Activated naive CD8-positive, alpha-beta T cell (primary cell): ENCODE results near the gene PHF1.

Experiments used
- H3K27ac Mint-ChIP-seq: one replicate; pipeline ENCODE4 v1.8.0; 2021; ENCODE audit warnings: mixed read lengths
- H3K27me3 Mint-ChIP-seq: one replicate; pipeline ENCODE4 v1.8.0; 2021; ENCODE audit warnings: mixed read lengths
- H3K36me3 Mint-ChIP-seq: one replicate; pipeline ENCODE4 v1.8.0; 2021; ENCODE audit warnings: mixed read lengths
- H3K4me1 Mint-ChIP-seq: one replicate; pipeline ENCODE4 v1.8.0; 2021; ENCODE audit warnings: low read depth, mixed read lengths
- H3K4me3 Mint-ChIP-seq: one replicate; pipeline ENCODE4 v1.8.0; 2021; ENCODE audit warnings: mild to moderate bottlenecking, mixed read lengths
- H3K9me3 Mint-ChIP-seq: one replicate; pipeline ENCODE4 v1.8.0; 2021; ENCODE audit warnings: low read depth, mixed read lengths

The PHF1 gene

DNA sequence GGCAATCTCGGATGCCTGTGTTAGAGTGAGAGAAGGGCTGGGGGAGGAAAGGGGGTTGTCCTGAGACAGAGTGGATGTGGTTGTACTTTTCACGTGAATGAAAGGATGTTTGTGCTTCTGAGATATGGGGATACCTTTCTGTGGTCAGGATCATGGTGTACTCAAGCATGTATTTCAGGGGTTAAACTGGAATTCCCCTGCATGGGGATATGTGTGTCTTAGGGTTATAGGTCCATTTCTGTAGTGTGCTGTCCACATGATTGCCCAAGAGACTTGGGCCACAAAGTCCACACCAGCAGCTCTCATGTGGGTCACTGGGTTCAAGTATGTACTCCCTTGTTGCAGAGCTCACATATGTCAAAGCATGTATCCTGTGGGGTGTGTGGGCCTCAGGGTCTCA is 19.5 kb downstream of the PHF1 start:
- H3K4me1 Mint-ChIP-seq, result peaks cover 66% of the 10 kb centered on the region
- peaks cover 3% of the 10 kb centered on the region for H3K36me3 Mint-ChIP-seq
- no peaks in the 10 kb centered on the region for H3K9me3 Mint-ChIP-seq
- no peaks in the 10 kb centered on the region for H3K27me3 Mint-ChIP-seq
- H3K27ac Mint-ChIP-seq, result peak overlapping the region; percentile 98
- H3K4me3 Mint-ChIP-seq, result peak overlapping the region; percentile 95

DNA sequence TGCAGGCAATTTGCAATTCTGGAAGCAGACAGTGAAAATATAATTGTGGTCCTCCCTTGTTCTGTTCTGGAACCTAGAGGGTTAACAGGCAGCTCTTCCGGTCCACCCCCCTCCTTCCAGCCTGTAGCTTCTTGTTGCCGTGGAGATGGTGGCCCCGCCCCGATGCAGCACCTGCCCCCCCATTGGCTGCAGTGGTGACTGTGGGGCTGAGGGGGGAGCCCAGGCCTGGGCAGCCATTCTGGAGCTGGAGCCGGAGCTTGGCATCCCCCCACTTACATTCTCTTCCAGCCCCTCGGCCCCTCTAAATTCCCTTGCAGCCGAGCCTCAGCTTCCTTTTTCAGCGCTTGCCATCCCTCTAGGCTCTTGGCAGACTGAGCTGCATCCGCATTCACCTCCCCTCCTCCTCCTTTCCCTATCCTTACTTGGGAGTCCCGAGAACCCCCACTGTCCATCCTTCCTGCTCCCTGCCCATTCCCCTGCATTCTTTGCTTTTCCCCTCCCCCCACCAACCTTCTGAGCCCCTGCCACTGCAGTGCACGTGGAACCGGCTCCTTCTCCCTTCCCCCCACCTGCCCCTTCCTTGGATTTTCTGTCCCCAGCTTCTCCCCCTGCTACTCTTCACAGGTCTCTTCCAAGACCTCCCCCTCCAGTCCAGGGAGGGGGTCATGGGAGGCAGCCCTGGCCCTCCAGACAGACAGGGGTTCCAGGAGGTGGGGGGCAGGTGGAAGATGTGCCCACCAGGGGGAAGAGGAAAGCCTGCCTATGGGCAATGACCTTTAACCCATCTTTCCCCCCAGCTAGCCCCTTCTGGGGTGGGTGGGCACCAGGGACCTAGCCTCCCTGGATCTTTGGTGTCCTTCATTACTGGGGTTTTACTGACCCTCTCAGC is 20.4 kb downstream of the PHF1 start:
- Mint-ChIP-seq H3K27ac (peak overlapping the region; percentile 98), H3K36me3 (peaks cover 6% of the 10 kb centered on the region), H3K9me3 (no peaks in the 10 kb centered on the region), H3K4me3 (peak overlapping the region; percentile 95), H3K4me1 (peaks cover 63% of the 10 kb centered on the region), H3K27me3 (no peaks in the 10 kb centered on the region)

DNA sequence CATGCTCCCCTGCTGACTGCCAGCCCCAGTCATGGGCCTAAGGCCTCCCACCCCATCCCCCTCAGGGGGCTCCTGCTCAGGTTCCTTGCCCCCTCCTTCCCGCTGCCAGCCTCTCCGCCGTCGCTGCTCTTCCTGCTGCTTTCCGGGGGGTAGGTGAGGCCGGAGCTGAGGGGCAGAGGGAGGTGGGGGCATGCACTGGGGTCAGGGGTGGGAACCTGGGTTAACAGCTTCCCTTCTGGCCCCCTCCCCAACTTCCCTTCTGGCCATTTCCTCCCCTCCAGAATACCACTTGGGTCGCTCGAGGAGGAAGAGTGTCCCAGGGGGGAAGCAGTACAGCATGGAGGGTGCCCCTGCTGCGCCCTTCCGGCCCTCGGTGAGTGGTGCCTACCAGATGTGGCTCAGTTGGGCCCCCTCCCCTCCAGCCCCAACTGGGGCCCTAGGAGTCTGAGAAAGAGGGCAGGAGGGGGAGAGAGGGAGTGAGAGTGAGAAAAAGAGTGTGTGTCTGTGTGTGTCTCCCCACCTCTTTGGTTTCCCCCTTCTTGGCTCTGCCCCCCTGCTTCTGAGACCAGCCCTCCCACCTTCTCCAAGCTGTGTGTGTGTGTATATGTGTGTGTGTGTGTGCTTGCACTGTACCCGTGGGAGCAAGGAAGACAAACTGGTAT is 21.2 kb downstream of the PHF1 start:
- Mint-ChIP-seq H3K4me3 (peak overlapping the region; percentile 95), H3K27me3 (no peaks in the 10 kb centered on the region), H3K9me3 (no peaks in the 10 kb centered on the region), H3K4me1 (peaks cover 57% of the 10 kb centered on the region), H3K36me3 (peaks cover 6% of the 10 kb centered on the region), H3K27ac (peak overlapping the region; percentile 78)

DNA sequence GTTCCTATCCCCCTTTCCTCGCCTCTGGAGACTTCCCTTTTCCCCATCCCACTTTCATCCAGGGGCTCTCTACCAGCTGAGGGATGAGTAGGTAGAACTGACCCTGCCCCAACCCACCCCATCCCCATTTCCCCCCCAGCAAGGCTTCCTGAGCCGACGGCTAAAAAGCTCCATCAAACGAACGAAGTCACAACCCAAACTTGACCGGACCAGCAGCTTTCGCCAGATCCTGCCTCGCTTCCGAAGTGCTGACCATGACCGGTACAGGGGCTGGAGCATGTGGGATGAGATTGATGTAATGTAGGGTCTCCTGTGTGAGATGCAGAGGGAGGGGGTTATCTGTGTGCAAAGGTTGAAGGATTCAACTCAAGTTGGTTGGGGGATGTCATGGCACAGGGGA is 21.7 kb downstream of the PHF1 start:
- Mint-ChIP-seq H3K27ac (peak overlapping the region; percentile 78), H3K4me3 (peak overlapping the region; percentile 95), H3K9me3 (no peaks in the 10 kb centered on the region), H3K4me1 (peaks cover 52% of the 10 kb centered on the region), H3K27me3 (no peaks in the 10 kb centered on the region), H3K36me3 (peaks cover 6% of the 10 kb centered on the region)

DNA sequence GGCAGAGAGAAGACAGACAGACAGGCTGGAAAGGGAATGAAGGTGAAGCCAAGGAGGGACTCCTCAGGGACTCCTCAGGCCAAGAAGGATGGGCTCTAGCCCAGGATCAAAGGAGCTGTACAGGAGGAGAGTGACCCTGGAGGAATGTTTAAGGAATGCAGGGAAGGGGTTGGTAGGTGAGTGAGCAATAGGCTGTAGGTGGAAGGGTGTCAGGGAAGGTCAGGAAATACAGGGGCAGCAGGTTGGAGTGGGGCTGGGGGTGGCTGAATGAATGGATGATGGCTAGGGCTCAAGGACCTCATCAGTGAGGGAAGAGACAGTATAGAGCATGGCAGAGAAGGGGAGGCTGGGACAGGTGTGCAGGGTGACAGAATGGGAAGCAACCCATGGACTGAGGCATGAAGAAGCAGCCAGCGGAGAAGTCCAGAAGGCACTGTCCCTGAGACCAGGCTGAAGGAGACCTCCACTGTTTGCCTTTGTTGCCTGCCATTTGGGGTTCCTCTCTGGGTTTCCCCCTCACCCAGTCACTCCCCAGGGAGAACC is 22.3 kb downstream of the PHF1 start:
- H3K4me1 Mint-ChIP-seq, result peaks cover 52% of the 10 kb centered on the region
- H3K36me3 Mint-ChIP-seq, result peaks cover 6% of the 10 kb centered on the region
- H3K4me3 Mint-ChIP-seq, result peak overlapping the region; percentile 95
- H3K27ac Mint-ChIP-seq, result peak overlapping the region; percentile 78
- no peaks in the 10 kb centered on the region for H3K9me3 Mint-ChIP-seq
- no peaks in the 10 kb centered on the region for H3K27me3 Mint-ChIP-seq

DNA sequence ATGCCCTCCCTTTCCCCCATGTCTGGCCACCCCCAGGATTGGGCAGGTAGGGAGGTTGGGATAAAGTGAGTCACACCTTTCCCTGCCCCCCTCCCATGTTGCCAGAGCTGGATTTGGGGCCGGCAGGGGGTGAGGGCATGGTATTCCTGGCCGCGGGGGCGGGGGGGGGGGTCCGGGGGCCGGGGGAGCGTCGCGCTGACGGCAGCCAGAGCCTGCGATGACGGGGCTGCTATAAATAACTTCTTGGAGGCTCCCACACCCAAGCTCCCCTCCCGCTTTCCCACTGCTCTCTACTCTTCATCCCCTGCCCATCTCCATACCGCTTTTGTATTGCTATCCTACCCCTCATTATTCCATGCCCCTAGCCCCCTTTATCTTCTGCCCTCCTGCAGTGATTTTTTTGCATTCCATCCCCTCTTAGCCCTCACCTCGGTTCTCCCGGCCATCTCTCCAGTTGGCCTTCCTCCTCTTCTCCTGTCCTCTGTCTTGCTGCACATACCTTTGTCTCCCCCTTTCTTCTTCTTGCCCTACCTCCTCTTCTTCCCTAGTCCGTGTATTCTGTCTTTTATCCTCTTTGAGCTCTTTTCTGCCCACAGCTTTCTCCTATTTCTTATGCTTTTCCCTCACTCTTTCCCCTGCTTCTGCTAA is 22.9 kb downstream of the PHF1 start:
- Mint-ChIP-seq H3K4me3 (no peak overlapping the region), H3K36me3 (peaks cover 6% of the 10 kb centered on the region), H3K4me1 (peaks cover 48% of the 10 kb centered on the region), H3K27me3 (no peaks in the 10 kb centered on the region), H3K27ac (peak overlapping the region; percentile 47), H3K9me3 (no peaks in the 10 kb centered on the region)

DNA sequence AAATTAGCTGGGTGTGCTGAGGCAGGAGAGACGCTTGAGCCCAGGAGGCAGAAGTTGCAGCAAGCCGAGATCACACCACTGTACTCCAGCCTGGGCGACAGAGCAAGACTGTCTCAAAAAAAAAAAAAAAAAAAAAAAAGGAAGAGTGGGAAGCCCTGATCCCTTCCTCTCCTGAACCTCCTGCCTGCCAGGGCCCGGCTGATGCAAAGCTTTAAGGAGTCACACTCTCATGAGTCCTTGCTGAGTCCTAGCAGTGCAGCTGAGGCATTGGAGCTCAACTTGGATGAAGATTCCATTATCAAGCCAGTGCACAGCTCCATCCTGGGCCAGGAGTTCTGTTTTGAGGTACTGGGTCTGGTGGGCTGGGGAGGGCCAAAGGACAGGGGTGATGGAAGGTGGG is 24.1 kb downstream of the PHF1 start:
- Mint-ChIP-seq H3K4me3 (no peak overlapping the region), H3K27me3 (no peaks in the 10 kb centered on the region), H3K36me3 (peaks cover 8% of the 10 kb centered on the region), H3K4me1 (peaks cover 39% of the 10 kb centered on the region), H3K27ac (no peak overlapping the region), H3K9me3 (no peaks in the 10 kb centered on the region)

DNA sequence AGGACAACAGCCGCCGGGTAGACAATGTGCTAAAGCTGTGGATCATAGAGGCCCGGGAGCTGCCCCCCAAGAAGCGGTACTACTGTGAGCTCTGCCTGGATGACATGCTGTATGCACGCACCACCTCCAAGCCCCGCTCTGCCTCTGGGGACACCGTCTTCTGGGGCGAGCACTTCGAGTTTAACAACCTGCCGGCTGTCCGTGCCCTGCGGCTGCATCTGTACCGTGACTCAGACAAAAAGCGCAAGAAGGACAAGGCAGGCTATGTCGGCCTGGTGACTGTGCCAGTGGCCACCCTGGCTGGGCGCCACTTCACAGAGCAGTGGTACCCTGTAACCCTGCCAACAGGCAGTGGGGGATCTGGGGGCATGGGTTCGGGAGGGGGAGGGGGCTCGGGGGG is 26.9 kb downstream of the PHF1 start:
- Mint-ChIP-seq H3K4me1 (peaks cover 18% of the 10 kb centered on the region), H3K4me3 (no peak overlapping the region), H3K9me3 (no peaks in the 10 kb centered on the region), H3K36me3 (peaks cover 8% of the 10 kb centered on the region), H3K27ac (no peak overlapping the region), H3K27me3 (no peaks in the 10 kb centered on the region)

DNA sequence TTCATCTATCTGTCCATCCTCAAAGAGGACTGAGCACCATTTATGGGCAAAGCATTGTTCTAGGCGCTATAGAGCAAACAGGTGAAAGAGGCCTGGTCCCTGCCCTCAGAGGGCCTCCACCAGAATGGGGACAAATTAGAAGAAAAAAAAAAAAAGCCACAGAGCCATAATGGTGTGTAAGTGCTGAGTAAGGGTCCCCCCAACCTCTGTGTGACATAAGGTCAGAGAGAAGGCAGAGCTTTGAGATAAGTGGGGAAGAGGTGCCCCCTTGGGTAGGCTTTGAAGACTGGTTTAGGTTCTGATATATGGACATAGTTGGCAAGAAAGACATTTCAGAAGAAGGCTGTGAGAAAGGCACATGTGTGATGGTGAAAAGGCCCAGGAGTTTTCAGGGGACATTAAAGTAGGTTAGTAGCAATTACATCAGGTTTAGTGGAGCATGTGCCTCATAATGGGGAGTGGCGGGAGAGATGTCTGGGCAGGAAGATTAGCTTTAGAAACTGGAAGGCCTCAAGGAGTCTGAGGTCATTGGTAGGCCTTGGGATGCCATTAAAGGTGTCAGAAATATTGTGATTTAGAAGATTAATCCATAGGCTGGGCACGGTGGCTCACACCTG is 28.3 kb downstream of the PHF1 start:
- H3K36me3 Mint-ChIP-seq, result peaks cover 5% of the 10 kb centered on the region
- no peaks in the 10 kb centered on the region for H3K9me3 Mint-ChIP-seq
- H3K4me3 Mint-ChIP-seq, result no peak overlapping the region
- peak overlapping the region; percentile 64 for H3K27ac Mint-ChIP-seq
- H3K4me1 Mint-ChIP-seq, result peaks cover 9% of the 10 kb centered on the region
- H3K27me3 Mint-ChIP-seq, result no peaks in the 10 kb centered on the region

DNA sequence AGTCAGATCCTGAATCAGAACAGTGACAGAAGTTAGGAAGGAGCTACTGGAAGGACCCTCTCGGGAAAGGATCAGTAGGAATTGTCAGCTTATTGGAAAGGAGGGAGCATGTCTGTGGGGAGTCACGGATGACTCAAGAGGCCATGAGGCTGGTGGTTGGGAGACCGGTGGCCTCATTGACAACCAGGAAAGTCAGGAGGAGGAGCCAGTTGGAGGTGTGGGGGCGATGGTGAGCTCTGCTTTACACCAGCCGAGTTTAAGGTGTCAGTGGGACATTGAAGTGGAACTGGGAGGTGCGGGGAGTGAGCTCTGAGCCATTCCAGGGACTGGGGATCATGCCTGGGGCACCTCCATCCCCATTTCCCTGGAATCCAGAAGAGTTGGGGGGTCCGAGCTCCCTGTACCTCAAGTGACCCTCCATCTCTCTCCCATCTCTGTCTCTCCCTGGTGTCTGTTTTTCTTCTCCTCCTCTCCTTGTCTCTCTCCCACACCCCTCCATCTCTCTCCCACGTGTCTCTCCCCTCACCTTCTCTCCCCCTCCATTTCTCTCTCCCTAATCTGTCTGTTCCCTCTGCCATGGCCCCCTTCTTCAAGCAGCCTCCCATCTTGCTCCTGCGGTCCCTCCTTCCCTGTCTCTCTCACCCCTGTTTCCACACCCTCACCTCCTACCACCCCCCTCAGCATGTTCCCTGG is 29.3 kb downstream of the PHF1 start:
- Mint-ChIP-seq H3K27ac (no peak overlapping the region), H3K27me3 (no peaks in the 10 kb centered on the region), H3K9me3 (no peaks in the 10 kb centered on the region), H3K4me3 (no peak overlapping the region), H3K4me1 (peaks cover 8% of the 10 kb centered on the region), H3K36me3 (peaks cover 5% of the 10 kb centered on the region)

DNA sequence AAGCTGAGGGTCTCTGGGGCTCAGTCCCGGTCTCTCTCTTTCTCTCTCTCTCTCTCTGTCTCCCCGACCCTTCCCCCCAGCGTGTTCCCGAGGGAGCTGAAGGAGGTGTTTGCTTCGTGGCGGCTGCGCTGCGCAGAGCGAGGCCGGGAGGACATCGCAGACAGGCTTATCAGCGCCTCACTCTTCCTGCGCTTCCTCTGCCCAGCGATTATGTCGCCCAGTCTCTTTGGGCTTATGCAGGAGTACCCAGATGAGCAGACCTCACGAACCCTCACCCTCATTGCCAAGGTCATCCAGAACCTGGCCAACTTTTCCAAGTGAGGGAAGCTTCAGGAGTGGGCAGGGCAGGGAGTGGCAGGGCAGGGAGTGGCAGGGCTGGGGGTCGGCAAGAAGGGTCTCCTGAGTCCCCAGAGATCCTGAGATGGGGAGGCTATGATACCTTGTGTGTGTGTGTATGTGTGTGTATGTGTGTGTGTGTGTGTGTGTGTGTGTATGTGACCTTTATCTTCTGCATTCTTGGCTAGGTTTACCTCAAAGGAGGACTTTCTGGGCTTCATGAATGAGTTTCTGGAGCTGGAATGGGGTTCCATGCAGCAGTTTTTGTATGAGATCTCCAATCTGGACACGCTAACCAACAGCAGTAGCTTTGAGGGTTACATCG is 30.0 kb downstream of the PHF1 start:
- Mint-ChIP-seq H3K9me3 (no peaks in the 10 kb centered on the region), H3K27ac (no peak overlapping the region), H3K4me3 (no peak overlapping the region), H3K36me3 (peaks cover 5% of the 10 kb centered on the region), H3K4me1 (peaks cover 6% of the 10 kb centered on the region), H3K27me3 (no peaks in the 10 kb centered on the region)

DNA sequence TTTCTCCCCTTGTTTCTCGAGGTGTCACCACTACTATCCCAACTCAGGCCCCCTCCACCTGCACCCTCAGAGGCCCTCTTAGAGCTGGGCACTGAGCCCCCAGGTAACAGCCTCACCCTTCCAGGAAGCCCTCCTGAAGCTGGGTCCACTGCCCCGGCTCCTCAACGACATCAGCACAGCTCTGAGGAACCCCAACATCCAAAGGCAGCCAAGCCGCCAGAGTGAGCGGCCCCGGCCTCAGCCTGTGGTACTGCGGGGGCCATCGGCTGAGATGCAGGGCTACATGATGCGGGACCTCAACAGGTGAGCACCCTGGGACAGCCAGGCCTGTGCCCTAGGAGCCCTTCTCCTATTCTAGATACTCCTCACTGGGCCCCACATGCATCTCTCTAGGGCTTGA is 30.6 kb downstream of the PHF1 start:
- Mint-ChIP-seq H3K36me3 (peaks cover 4% of the 10 kb centered on the region), H3K4me1 (peaks cover 6% of the 10 kb centered on the region)

DNA sequence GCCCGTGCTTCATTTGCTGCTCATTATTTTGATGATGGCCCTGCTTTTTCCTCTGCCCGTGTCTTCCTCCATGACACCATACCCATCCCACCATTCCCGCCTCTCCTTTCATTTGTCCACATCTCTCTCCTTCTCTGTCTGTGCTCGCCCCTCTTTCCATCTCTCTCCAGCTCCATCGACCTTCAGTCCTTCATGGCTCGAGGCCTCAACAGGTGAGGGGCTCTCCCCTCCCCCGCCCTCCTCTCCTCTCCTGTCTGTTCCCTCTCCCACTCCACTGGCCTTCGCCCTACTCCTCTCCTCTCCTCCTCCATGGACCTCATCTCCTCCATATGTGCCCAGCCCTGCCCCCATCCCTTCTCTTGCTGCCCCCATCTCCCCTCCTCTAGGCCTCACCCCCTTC is 31.5 kb downstream of the PHF1 start:
- Mint-ChIP-seq H3K36me3 (peaks cover 4% of the 10 kb centered on the region), H3K27ac (no peak overlapping the region), H3K27me3 (no peaks in the 10 kb centered on the region), H3K9me3 (no peaks in the 10 kb centered on the region), H3K4me3 (no peak overlapping the region), H3K4me1 (peaks cover 6% of the 10 kb centered on the region)

More for the DNA sequence above, 30.6 kb downstream of the PHF1 start:
- H3K9me3 Mint-ChIP-seq, result no peaks in the 10 kb centered on the region
- H3K27ac Mint-ChIP-seq, result peak overlapping the region; percentile 37
- no peak overlapping the region for H3K4me3 Mint-ChIP-seq
- H3K27me3 Mint-ChIP-seq, result no peaks in the 10 kb centered on the region

DNA sequence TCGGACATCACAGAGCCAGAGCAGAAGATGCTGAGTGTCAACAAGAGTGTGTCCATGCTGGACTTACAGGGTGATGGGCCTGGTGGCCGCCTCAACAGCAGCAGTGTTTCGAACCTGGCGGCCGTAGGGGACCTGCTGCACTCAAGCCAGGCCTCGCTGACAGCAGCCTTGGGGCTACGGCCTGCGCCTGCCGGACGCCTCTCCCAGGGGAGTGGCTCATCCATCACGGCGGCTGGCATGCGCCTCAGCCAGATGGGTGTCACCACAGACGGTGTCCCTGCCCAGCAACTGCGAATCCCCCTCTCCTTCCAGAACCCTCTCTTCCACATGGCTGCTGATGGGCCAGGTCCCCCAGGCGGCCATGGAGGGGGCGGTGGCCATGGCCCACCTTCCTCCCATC is 32.2 kb downstream of the PHF1 start:
- H3K9me3 Mint-ChIP-seq, result no peaks in the 10 kb centered on the region
- H3K27me3 Mint-ChIP-seq, result no peaks in the 10 kb centered on the region
- no peak overlapping the region for H3K4me3 Mint-ChIP-seq
- peaks cover 6% of the 10 kb centered on the region for H3K4me1 Mint-ChIP-seq
- H3K36me3 Mint-ChIP-seq, result peaks cover 4% of the 10 kb centered on the region
- H3K27ac Mint-ChIP-seq, result no peak overlapping the region
